GM23338 (cell line): ENCODE measurements around the gene KCND2. TPM values are rescaled to one million over a fixed set of nuclear protein-coding genes. Genes with fewer than 3 reads are reported as not detected.

Experiments
- ATAC-seq: fragments of 200-7000 bp; cut with Tn5 transposase; 3 replicates; pipeline ENCODE4 v1.9.1; 2020
- DNase-seq: peaks from one replicate; pipeline ENCODE4 v3.0.0-alpha.2; 2015; ENCODE audit warnings: low spot score
- H2AFZ ChIP-seq: fragments of 200-600 bp; sonication (generic); 2 replicates; pipeline ENCODE4 v1.8.0; 2016; ENCODE audit warnings: antibody characterized with exemption, mild to moderate bottlenecking, moderate library complexity
- H3F3A ChIP-seq: fragments of 200-600 bp; sonication (generic); replicated peaks from 2 replicates; pipeline ENCODE4 v1.8.0; 2017; ENCODE audit warnings: antibody characterized with exemption, mixed run types, low read depth
- H3K27ac ChIP-seq: fragments of 200-600 bp; sonication (generic); 2 replicates; pipeline ENCODE4 v1.6.1; 2016; ENCODE audit warnings: low read depth
- H3K27me3 ChIP-seq: fragments of 200-600 bp; sonication (generic); 2 replicates; pipeline ENCODE4 v1.8.0; 2016; ENCODE audit warnings: mild to moderate bottlenecking, mixed run types, moderate library complexity; ENCODE audit not compliant: insufficient read depth
- H3K36me3 ChIP-seq: fragments of 200-600 bp; sonication (generic); 2 replicates; pipeline ENCODE4 v1.8.0; 2016; ENCODE audit warnings: mild to moderate bottlenecking; ENCODE audit not compliant: insufficient read depth
- H3K4me1 ChIP-seq: fragments of 200-600 bp; sonication (generic); 2 replicates; pipeline ENCODE4 v1.8.0; 2016; ENCODE audit warnings: mild to moderate bottlenecking, moderate library complexity; ENCODE audit not compliant: insufficient read depth
- H3K4me2 ChIP-seq: fragments of 200-600 bp; sonication (generic); 2 replicates; pipeline ENCODE4 v1.7.1; 2017; ENCODE audit warnings: mixed run types
- H3K4me3 ChIP-seq: fragments of 200-600 bp; sonication (generic); 2 replicates; pipeline ENCODE4 v1.6.1; 2016; ENCODE audit warnings: mixed run types
- H3K79me2 ChIP-seq: fragments of 200-600 bp; sonication (generic); replicated peaks from 2 replicates; pipeline ENCODE4 v1.8.0; 2017; ENCODE audit warnings: mild to moderate bottlenecking; ENCODE audit not compliant: insufficient read depth
- H3K9me2 ChIP-seq: fragments of 200-600 bp; sonication (generic); 2 replicates; pipeline ENCODE4 v1.8.0; 2017; ENCODE audit not compliant: insufficient read depth
- H4K20me1 ChIP-seq: fragments of 200-600 bp; sonication (generic); replicated peaks from 2 replicates; pipeline ENCODE4 v1.8.0; 2017; ENCODE audit warnings: mild to moderate bottlenecking; ENCODE audit not compliant: insufficient read depth
- H3K27ac Mint-ChIP-seq: 2 replicates; pipeline ENCODE4 v1.8.0; 2020; ENCODE audit warnings: inconsistent platforms, mild to moderate bottlenecking, moderate library complexity, mixed read lengths
- H3K27me3 Mint-ChIP-seq: 3 replicates; pipeline ENCODE4 v1.8.0; 2022; ENCODE audit warnings: low read depth, mild to moderate bottlenecking, moderate library complexity, mixed read lengths, inconsistent platforms; ENCODE audit not compliant: insufficient read depth, poor library complexity
- H3K36me3 Mint-ChIP-seq: 3 replicates; pipeline ENCODE4 v1.8.0; 2021; ENCODE audit warnings: low read depth, mild to moderate bottlenecking, inconsistent platforms, moderate library complexity, mixed read lengths
- H3K4me1 Mint-ChIP-seq: 3 replicates; pipeline ENCODE4 v1.8.0; 2020; ENCODE audit warnings: mild to moderate bottlenecking, inconsistent platforms, mixed read lengths
- H3K4me3 Mint-ChIP-seq: 3 replicates; pipeline ENCODE4 v1.8.0; 2021; ENCODE audit warnings: moderate library complexity, mild to moderate bottlenecking, inconsistent platforms, mixed read lengths
- H3K9me3 Mint-ChIP-seq: 3 replicates; pipeline ENCODE4 v1.8.0; 2020; ENCODE audit warnings: moderate library complexity, mild to moderate bottlenecking, inconsistent platforms, mixed read lengths
- CREB1 ChIP-seq: fragments of 250-450 bp; sonication (Bioruptor Pico); IDR thresholded peaks from 2 replicates; pipeline ENCODE4 v1.5.0; 2020; ENCODE audit warnings: low read depth, mild to moderate bottlenecking, moderate library complexity
- EZH2 ChIP-seq: fragments of 200-600 bp; sonication (generic); IDR thresholded peaks from one replicate; pipeline ENCODE4 v1.8.0; 2017; ENCODE audit warnings: antibody characterized with exemption, mild to moderate bottlenecking, low read depth; ENCODE audit not compliant: unreplicated experiment
- EZH2phosphoT487 ChIP-seq: fragments of 200-600 bp; sonication (generic); IDR thresholded peaks from one replicate; pipeline ENCODE4 v1.8.1; 2018; ENCODE audit warnings: antibody characterized with exemption; ENCODE audit not compliant: unreplicated experiment
- JUNB ChIP-seq: IDR thresholded peaks from one replicate; pipeline ENCODE4 v1.6.1; 2016; ENCODE audit warnings: antibody characterized with exemption; ENCODE audit not compliant: unreplicated experiment
- STAT1 ChIP-seq: IDR thresholded peaks from one replicate; pipeline ENCODE4 v1.6.1; 2016; ENCODE audit warnings: antibody characterized with exemption; ENCODE audit not compliant: unreplicated experiment
- ZNF114 ChIP-seq: fragments of 250-450 bp; sonication (Bioruptor Pico); IDR thresholded peaks from 2 replicates; pipeline ENCODE4 v1.5.0; 2020; ENCODE audit warnings: mild to moderate bottlenecking, moderate library complexity
- polyA plus RNA-seq: library from polyadenylated mRNA; unstranded; fragments of >200 nt; fragmentation: Nextera tagmentation; extraction: Ambion mirVana; gene quantifications from 2 replicates; pipeline ENCODE4 v1.2.1, GENCODE V29; 2016
- total RNA-seq: library from RNA; depleted of rRNA; stranded (reverse); fragments of >200 nt; shearing (Covaris generic); gene quantifications from 2 replicates; pipeline ENCODE4 v1.2.3, GENCODE V29; 2014
- TF ChIP-seq, protein P1 (sequence below), 2 experiments: fragments of 200-600 bp in 1 of 2; sonication (generic) in 1 of 2; conservative IDR thresholded peaks; 2 replicates each; pipeline versions ENCODE4 v1.5.1 to v1.6.1; 2016 to 2017; ENCODE audit warnings: antibody characterized with exemption in 2 of 2, low read depth in 2 of 2, mild to moderate bottlenecking in 2 of 2, moderate library complexity in 1 of 2
- TF ChIP-seq, protein P2 (sequence below): IDR thresholded peaks from 2 replicates; pipeline ENCODE4 v1.6.1; 2016; ENCODE audit warnings: antibody characterized with exemption
- TF ChIP-seq, protein P3 (sequence below): IDR thresholded peaks from one replicate; pipeline ENCODE4 v1.6.1; 2018; ENCODE audit warnings: antibody characterized with exemption; ENCODE audit not compliant: unreplicated experiment

KCND2 gene
- total and polyA plus RNA-seq, 2 experiments from 2014 or later, result 7.1 to 15.6 TPM

DNA sequence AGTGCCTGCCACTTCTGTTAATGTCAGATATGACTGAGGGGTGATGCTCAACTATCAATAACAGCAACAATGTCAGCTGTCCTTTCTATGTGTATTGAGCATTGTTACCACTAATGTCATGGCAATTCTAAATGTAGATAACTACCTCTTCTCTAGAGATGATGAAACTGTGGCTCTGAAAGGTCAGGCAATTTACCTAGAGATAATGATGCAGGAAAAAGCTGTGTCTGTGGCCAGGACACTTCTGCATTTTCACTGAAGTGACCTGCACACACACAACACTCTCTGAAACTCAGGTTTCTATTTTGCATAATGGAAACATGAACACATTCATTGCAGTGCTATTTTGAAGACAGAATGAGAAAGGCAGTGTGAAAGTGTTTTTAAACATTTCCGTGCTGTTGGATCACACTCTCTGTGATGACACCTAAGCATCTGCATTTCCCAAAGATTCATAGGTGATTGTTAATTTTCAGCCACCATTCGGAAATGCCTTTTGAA lies 148.2 kb downstream of the KCND2 start (continued):
- TF ChIP-seq, protein P1, sequence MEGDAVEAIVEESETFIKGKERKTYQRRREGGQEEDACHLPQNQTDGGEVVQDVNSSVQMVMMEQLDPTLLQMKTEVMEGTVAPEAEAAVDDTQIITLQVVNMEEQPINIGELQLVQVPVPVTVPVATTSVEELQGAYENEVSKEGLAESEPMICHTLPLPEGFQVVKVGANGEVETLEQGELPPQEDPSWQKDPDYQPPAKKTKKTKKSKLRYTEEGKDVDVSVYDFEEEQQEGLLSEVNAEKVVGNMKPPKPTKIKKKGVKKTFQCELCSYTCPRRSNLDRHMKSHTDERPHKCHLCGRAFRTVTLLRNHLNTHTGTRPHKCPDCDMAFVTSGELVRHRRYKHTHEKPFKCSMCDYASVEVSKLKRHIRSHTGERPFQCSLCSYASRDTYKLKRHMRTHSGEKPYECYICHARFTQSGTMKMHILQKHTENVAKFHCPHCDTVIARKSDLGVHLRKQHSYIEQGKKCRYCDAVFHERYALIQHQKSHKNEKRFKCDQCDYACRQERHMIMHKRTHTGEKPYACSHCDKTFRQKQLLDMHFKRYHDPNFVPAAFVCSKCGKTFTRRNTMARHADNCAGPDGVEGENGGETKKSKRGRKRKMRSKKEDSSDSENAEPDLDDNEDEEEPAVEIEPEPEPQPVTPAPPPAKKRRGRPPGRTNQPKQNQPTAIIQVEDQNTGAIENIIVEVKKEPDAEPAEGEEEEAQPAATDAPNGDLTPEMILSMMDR (conservative IDR thresholded peaks at IDR 0.05; ENCODE audit: low read depth in 2 of 2), result no peak
- TF ChIP-seq JUNB, result no peak
- no peak for TF ChIP-seq EZH2phosphoT487
- no peak for TF ChIP-seq EZH2
- TF ChIP-seq, protein P2, sequence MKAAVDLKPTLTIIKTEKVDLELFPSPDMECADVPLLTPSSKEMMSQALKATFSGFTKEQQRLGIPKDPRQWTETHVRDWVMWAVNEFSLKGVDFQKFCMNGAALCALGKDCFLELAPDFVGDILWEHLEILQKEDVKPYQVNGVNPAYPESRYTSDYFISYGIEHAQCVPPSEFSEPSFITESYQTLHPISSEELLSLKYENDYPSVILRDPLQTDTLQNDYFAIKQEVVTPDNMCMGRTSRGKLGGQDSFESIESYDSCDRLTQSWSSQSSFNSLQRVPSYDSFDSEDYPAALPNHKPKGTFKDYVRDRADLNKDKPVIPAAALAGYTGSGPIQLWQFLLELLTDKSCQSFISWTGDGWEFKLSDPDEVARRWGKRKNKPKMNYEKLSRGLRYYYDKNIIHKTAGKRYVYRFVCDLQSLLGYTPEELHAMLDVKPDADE, result no peak
- no peak for TF ChIP-seq ZNF114

DNA sequence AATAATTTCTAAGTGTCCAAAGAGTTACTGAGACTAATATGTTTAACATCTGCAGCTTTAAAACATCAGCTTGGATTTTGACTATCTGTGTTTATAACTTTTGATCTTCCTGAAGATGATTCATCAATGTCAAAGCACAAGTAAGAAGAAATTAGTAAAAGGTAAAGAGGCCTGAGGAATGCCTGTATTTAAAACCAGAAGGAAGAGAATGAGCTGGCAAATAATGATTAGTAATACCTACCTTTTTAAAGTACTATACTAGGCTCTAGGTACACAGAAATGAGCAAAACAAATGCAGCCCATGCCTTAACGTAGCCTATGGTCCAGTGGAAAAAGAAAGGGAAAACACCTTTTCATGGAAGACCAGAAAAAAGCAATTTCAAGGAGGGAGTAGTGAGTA lies 158.0 kb downstream of the KCND2 start:
- no peak overlapping the region for H2AFZ ChIP-seq
- H3K9me2 ChIP-seq, result no peaks in the 10 kb centered on the region; the same call in 1 of the 2 replicates
- no peak overlapping the region for H3K4me2 ChIP-seq
- H3K4me3 ChIP-seq, result no peak overlapping the region
- H3K4me1 ChIP-seq, result no peaks in the 10 kb centered on the region
- no peaks in the 10 kb centered on the region for H3K27me3 ChIP-seq
- no peaks in the 10 kb centered on the region for H3F3A ChIP-seq
- no peaks in the 10 kb centered on the region for H4K20me1 ChIP-seq
- Mint-ChIP-seq H3K4me1 (peaks cover 25% of the 10 kb centered on the region), H3K9me3 (no peaks in the 10 kb centered on the region), H3K27me3 (no peaks in the 10 kb centered on the region), H3K27ac (peak overlapping the region; percentile 57; the same call in 1 of the 2 replicates), H3K4me3 (no peak overlapping the region), H3K36me3 (no peaks in the 10 kb centered on the region)
- ATAC-seq (no peak), DNase-seq (no peak)
- H3K79me2 ChIP-seq, result no peaks in the 10 kb centered on the region
- H3K36me3 ChIP-seq, result no peaks in the 10 kb centered on the region
- H3K27ac ChIP-seq, result peak overlapping the region; percentile 43; the same call in 1 of the 2 replicates
- TF ChIP-seq, protein P3, sequence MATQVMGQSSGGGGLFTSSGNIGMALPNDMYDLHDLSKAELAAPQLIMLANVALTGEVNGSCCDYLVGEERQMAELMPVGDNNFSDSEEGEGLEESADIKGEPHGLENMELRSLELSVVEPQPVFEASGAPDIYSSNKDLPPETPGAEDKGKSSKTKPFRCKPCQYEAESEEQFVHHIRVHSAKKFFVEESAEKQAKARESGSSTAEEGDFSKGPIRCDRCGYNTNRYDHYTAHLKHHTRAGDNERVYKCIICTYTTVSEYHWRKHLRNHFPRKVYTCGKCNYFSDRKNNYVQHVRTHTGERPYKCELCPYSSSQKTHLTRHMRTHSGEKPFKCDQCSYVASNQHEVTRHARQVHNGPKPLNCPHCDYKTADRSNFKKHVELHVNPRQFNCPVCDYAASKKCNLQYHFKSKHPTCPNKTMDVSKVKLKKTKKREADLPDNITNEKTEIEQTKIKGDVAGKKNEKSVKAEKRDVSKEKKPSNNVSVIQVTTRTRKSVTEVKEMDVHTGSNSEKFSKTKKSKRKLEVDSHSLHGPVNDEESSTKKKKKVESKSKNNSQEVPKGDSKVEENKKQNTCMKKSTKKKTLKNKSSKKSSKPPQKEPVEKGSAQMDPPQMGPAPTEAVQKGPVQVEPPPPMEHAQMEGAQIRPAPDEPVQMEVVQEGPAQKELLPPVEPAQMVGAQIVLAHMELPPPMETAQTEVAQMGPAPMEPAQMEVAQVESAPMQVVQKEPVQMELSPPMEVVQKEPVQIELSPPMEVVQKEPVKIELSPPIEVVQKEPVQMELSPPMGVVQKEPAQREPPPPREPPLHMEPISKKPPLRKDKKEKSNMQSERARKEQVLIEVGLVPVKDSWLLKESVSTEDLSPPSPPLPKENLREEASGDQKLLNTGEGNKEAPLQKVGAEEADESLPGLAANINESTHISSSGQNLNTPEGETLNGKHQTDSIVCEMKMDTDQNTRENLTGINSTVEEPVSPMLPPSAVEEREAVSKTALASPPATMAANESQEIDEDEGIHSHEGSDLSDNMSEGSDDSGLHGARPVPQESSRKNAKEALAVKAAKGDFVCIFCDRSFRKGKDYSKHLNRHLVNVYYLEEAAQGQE, result no peak
- no peak for TF ChIP-seq JUNB
- no peak for TF ChIP-seq EZH2
- TF ChIP-seq CREB1 (CRISPR knock-in tag), result no peak
- no peak for TF ChIP-seq STAT1
- TF ChIP-seq, protein P1 (conservative IDR thresholded peaks at IDR 0.05; ENCODE audit: low read depth in 2 of 2), result no peak
